Mesenchymal stem cell (in vitro differentiated cells and primary cell): Measurements from ENCODE around the gene SPOCK3.
"Not testable (repeated sequence)": the region's sequence is repeated elsewhere in the genome, so short reads cannot be mapped to it uniquely, and the experiment has no call there.

Source experiments
- DNase-seq: peaks from one replicate; pipeline ENCODE4 v3.0.0-alpha.2; 2013
- H2AFZ ChIP-seq: one replicate; pipeline ENCODE4 v1.6.1; 2013; ENCODE audit warnings: low read depth, mild to moderate bottlenecking, control low read depth, inconsistent platforms, low read length, moderate library complexity
- H2AK5ac ChIP-seq: 2 replicates; pipeline ENCODE4 v1.6.1; 2013; ENCODE audit warnings: low read length, moderate library complexity, mild to moderate bottlenecking, inconsistent platforms; ENCODE audit not compliant: severe bottlenecking
- H2BK120ac ChIP-seq: one replicate; pipeline ENCODE4 v1.6.1; 2013; ENCODE audit warnings: low read depth, mild to moderate bottlenecking, inconsistent platforms, low read length, moderate library complexity
- H2BK12ac ChIP-seq, 2 experiments: one replicate each; pipeline ENCODE4 v1.6.1; 2013; ENCODE audit warnings: inconsistent platforms in 2 of 2, low read length in 2 of 2, mild to moderate bottlenecking in 2 of 2, moderate library complexity in 2 of 2, control low read depth in 1 of 2
- H2BK15ac ChIP-seq: one replicate; pipeline ENCODE4 v1.6.1; 2013; ENCODE audit warnings: mild to moderate bottlenecking, low read depth, inconsistent platforms; ENCODE audit not compliant: poor library complexity, severe bottlenecking
- H2BK5ac ChIP-seq: 2 replicates; pipeline ENCODE4 v1.6.1; 2013; ENCODE audit warnings: low read depth, mild to moderate bottlenecking, low read length, control low read depth, inconsistent platforms; ENCODE audit not compliant: poor library complexity, severe bottlenecking
- H3K14ac ChIP-seq, 2 experiments: one replicate each; pipeline ENCODE4 v1.6.1; 2013; ENCODE audit warnings: inconsistent platforms in 2 of 2, low read length in 2 of 2, control low read depth in 1 of 2, mild to moderate bottlenecking in 1 of 2, moderate library complexity in 1 of 2
- H3K18ac ChIP-seq, 2 experiments: one replicate each; pipeline ENCODE4 v1.6.1; 2013; ENCODE audit warnings: inconsistent platforms in 2 of 2, low read length in 2 of 2, control low read depth in 1 of 2, low read depth in 1 of 2, mild to moderate bottlenecking in 1 of 2
- H3K23ac ChIP-seq, 2 experiments: one replicate each; pipeline ENCODE4 v1.6.1; 2013; ENCODE audit warnings: inconsistent platforms in 2 of 2, low read length in 2 of 2, mild to moderate bottlenecking in 2 of 2, moderate library complexity in 2 of 2, control low read depth in 1 of 2
- H3K27ac ChIP-seq: 2 replicates; pipeline ENCODE4 v1.5.1; 2013; ENCODE audit warnings: mild to moderate bottlenecking, moderate library complexity, low read length, control low read depth, inconsistent platforms; ENCODE audit not compliant: poor library complexity, severe bottlenecking
- H3K27me3 ChIP-seq, 2 experiments: 2 replicates each; pipeline versions ENCODE4 v1.6.1 to v1.7.0; 2013; ENCODE audit warnings: low read length in 2 of 2, mild to moderate bottlenecking in 2 of 2, moderate library complexity in 2 of 2, control low read depth in 1 of 2, inconsistent platforms in 1 of 2; ENCODE audit not compliant: control insufficient read depth in 1 of 2, insufficient read depth in 1 of 2
- H3K36me3 ChIP-seq, 2 experiments: 2 replicates each; pipeline versions ENCODE4 v1.6.1 to v1.7.0; 2013; ENCODE audit warnings: low read length in 2 of 2, control low read depth in 1 of 2, inconsistent platforms in 1 of 2, low read depth in 1 of 2, mild to moderate bottlenecking in 1 of 2; ENCODE audit not compliant: insufficient read depth in 2 of 2, control insufficient read depth in 1 of 2
- H3K4ac ChIP-seq, 2 experiments: one replicate each; pipeline ENCODE4 v1.6.1; 2013; ENCODE audit warnings: inconsistent platforms in 2 of 2, low read length in 2 of 2, mild to moderate bottlenecking in 2 of 2, moderate library complexity in 2 of 2, control low read depth in 1 of 2, low read depth in 1 of 2
- H3K4me1 ChIP-seq: 2 replicates; pipeline ENCODE4 v1.6.1; 2013; ENCODE audit warnings: low read depth, low read length, control low read depth; ENCODE audit not compliant: control insufficient read depth, insufficient read depth
- H3K4me2 ChIP-seq: 2 replicates; pipeline ENCODE4 v1.6.1; 2013; ENCODE audit warnings: low read length, mild to moderate bottlenecking, inconsistent platforms; ENCODE audit not compliant: poor library complexity, severe bottlenecking
- H3K4me3 ChIP-seq, 2 experiments: 2 replicates each; pipeline versions ENCODE4 v1.5.1 to v1.7.0; 2013; ENCODE audit warnings: low read length in 2 of 2, mild to moderate bottlenecking in 2 of 2, control low read depth in 1 of 2, low read depth in 1 of 2; ENCODE audit not compliant: insufficient read depth in 1 of 2
- H3K79me1 ChIP-seq: replicated peaks from 2 replicates; pipeline ENCODE4 v1.6.1; 2013; ENCODE audit warnings: mild to moderate bottlenecking, control low read depth, low read length, inconsistent platforms; ENCODE audit not compliant: poor library complexity, severe bottlenecking
- H3K9ac ChIP-seq: 2 replicates; pipeline ENCODE4 v1.7.0; 2013; ENCODE audit warnings: mild to moderate bottlenecking, low read length, moderate library complexity
- H3K9me3 ChIP-seq: 2 replicates; pipeline ENCODE4 v1.7.0; 2013; ENCODE audit warnings: mild to moderate bottlenecking, low read length; ENCODE audit not compliant: control insufficient read depth
- H4K8ac ChIP-seq: one replicate; pipeline ENCODE4 v1.6.1; 2013; ENCODE audit warnings: inconsistent platforms, mild to moderate bottlenecking, low read length, moderate library complexity
- H4K91ac ChIP-seq: one replicate; pipeline ENCODE4 v1.6.1; 2013; ENCODE audit warnings: mild to moderate bottlenecking, low read length, inconsistent platforms
- WGBS: methylation state at CpG from one replicate; pipeline ENCODE4 v1.1.7; 2013; ENCODE audit warnings: mixed read lengths; 5-methylcytosine and 5-hydroxymethylcytosine counted together

The SPOCK3 gene

GRCh38 chr4:166977596-166977995 is 256.7 kb downstream of the SPOCK3 start:
- no peak overlapping the region for H4K91ac ChIP-seq
- no peak for DNase-seq
- H3K23ac ChIP-seq: no peak overlapping the region

GRCh38 chr4:166972071-166972470 is 262.2 kb downstream of the SPOCK3 start:
- no peak overlapping the region for H2BK120ac ChIP-seq
- no peak overlapping the region for H2BK15ac ChIP-seq
- no peak overlapping the region for H3K4me3 ChIP-seq
- no peak overlapping the region for H2BK5ac ChIP-seq
- H3K36me3 ChIP-seq: no peaks in the 10 kb centered on the region
- no peak overlapping the region for H4K91ac ChIP-seq
- H3K14ac ChIP-seq: no peak overlapping the region
- peaks cover 10% of the 10 kb centered on the region for H3K9me3 ChIP-seq
- no peak overlapping the region for H3K18ac ChIP-seq
- no peak overlapping the region for H3K9ac ChIP-seq
- H3K27me3 ChIP-seq: no peaks in the 10 kb centered on the region
- no peaks in the 10 kb centered on the region for H3K4me1 ChIP-seq
- peak; percentile 45 for DNase-seq
- H3K79me1 ChIP-seq: no peaks in the 10 kb centered on the region
- no peak overlapping the region for H2AFZ ChIP-seq
- no peak overlapping the region for H3K27ac ChIP-seq
- H2BK12ac ChIP-seq: no peak overlapping the region
- H2AK5ac ChIP-seq: no peak overlapping the region
- no peak overlapping the region for H3K23ac ChIP-seq
- no peak overlapping the region for H4K8ac ChIP-seq
- WGBS: 60% methylated on average over 2 of the region's 2 CpGs
- H3K4ac ChIP-seq: no peak overlapping the region
- no peak overlapping the region for H3K4me2 ChIP-seq

More at GRCh38 chr4:166977596-166977995, 256.7 kb downstream of the SPOCK3 start:
- Histone ChIP-seq H4K8ac (no peak overlapping the region), H3K4me2 (no peak overlapping the region), H2BK12ac (no peak overlapping the region), H3K27ac (no peak overlapping the region), H3K4me1 (peaks cover 2% of the 10 kb centered on the region), H3K9me3 (no peaks in the 10 kb centered on the region), H2BK15ac (no peak overlapping the region), H3K4me3 (no peak overlapping the region), H2AK5ac (no peak overlapping the region), H2AFZ (no peak overlapping the region), H3K14ac (no peak overlapping the region), H3K36me3 (no peaks in the 10 kb centered on the region), H3K4ac (no peak overlapping the region), H3K27me3 (no peaks in the 10 kb centered on the region), H3K18ac (no peak overlapping the region), H3K79me1 (no peaks in the 10 kb centered on the region), H2BK120ac (no peak overlapping the region), H3K9ac (no peak overlapping the region), H2BK5ac (no peak overlapping the region)

GRCh38 chr4:166968219-166968618 is 266.1 kb downstream of the SPOCK3 start:
- not testable (repeated sequence) for H3K4me3 ChIP-seq, H3K4me2 ChIP-seq, H3K27me3 ChIP-seq, H3K36me3 ChIP-seq, H2AFZ ChIP-seq, H3K27ac ChIP-seq, H2BK5ac ChIP-seq, H2BK120ac ChIP-seq, H3K4ac ChIP-seq, H3K14ac ChIP-seq, H3K23ac ChIP-seq, H4K8ac ChIP-seq, H4K91ac ChIP-seq, H2BK12ac ChIP-seq, H2BK15ac ChIP-seq, H2AK5ac ChIP-seq, H3K18ac ChIP-seq, H3K9ac ChIP-seq, H3K79me1 ChIP-seq, DNase-seq, H3K4me1 ChIP-seq
- WGBS: 28% methylated on average over 1 of the region's 1 CpG
- H3K9me3 ChIP-seq: peaks cover 15% of the 10 kb centered on the region

GRCh38 chr4:166965562-166965961 is 268.7 kb downstream of the SPOCK3 start:
- Histone ChIP-seq H3K14ac (no peak overlapping the region), H3K9ac (no peak overlapping the region), H3K18ac (no peak overlapping the region), H2AK5ac (no peak overlapping the region), H2BK12ac (no peak overlapping the region), H3K4me1 (no peaks in the 10 kb centered on the region), H3K79me1 (no peaks in the 10 kb centered on the region), H3K27ac (no peak overlapping the region), H3K4me3 (no peak overlapping the region), H2BK5ac (no peak overlapping the region), H2AFZ (no peak overlapping the region), H4K8ac (no peak overlapping the region), H3K4me2 (no peak overlapping the region), H3K36me3 (no peaks in the 10 kb centered on the region), H3K23ac (no peak overlapping the region), H2BK15ac (no peak overlapping the region), H4K91ac (no peak overlapping the region), H3K27me3 (no peaks in the 10 kb centered on the region), H2BK120ac (no peak overlapping the region), H3K9me3 (peaks cover 15% of the 10 kb centered on the region), H3K4ac (no peak overlapping the region)
- DNase-seq: no peak
- WGBS: 100% methylated on average over 1 of the region's 2 CpGs
